ENCODE results near the gene CRKL.

- TF ChIP-seq CTCF (conservative IDR thresholded peaks at IDR 0.05) (no peak), ZFX (IDR thresholded peaks at IDR 0.05) (no peak)
Observed at GRCh38 chr22:20957683-20958431, 40.6 kb downstream of the CRKL start.

Measured in C4-2B (cell line).